HG02840 (cell line): ENCODE data around the gene AQP3.
"Not testable (repeated sequence)": the region's sequence is repeated elsewhere in the genome, so short reads cannot be mapped to it uniquely, and the experiment has no call there.

Experiments used
- ATAC-seq: cut with Tn5 transposase; IDR thresholded peaks from one replicate; pipeline ENCODE4 v1.9.1; 2021; ENCODE audit warnings: mild to moderate bottlenecking, moderate library complexity, moderate number of reproducible peaks; ENCODE audit not compliant: unreplicated experiment, low FRiP score

AQP3 gene

GRCh38 chr9:33446946-33447798, at the start of gene AQP3:
TSS of gene AQP3 (minus strand) at chr9:33447593. CDS start at chr9:33447530, 63 bp downstream.
- ATAC-seq = peak; percentile 23

DNA sequence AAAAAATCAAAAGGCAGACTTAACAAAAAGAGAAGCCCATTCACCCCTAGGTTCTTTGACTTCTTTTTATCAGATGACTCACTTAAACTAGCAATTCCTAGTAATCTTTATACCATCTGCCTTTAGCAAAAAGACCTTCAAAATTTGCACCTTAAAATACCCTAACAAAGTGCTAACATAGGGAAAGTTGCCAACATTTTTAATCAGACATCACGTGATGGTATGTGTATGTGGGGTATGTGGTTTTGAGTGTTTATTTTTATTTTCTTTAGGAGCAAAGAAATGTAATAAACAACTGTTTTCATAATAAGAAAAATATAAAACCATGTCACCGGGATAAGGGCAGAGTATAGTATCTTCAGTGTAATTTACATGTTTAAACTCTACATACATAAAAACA, 46.4 kb upstream of the AQP3 start:
- ATAC-seq = not testable (repeated sequence)

GRCh38 chr9:33489066-33489465, 41.7 kb upstream of the AQP3 start:
- ATAC-seq = no peak

DNA sequence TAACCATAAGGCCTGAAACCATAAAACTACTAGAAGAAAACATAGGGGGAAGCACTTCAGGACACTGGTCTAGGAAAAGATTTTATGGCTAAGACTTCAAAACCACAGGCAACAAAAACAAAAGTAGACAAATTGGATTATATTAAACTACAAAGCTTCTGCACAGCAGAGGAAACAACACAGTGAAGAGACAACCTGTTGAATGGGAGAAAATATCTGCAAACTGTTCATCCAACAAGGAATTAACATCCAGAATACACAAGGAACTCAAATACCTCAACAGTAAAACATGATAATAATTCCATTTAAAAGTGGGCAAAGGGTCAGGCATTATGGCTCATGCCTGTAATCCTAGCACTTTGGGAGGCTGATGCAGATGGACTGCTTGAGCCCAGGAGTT, 37.9 kb upstream of the AQP3 start:
- ATAC-seq = not testable (repeated sequence)

- no peak for ATAC-seq
Measured at GRCh38 chr9:33480976-33481375, 33.6 kb upstream of the AQP3 start.

DNA sequence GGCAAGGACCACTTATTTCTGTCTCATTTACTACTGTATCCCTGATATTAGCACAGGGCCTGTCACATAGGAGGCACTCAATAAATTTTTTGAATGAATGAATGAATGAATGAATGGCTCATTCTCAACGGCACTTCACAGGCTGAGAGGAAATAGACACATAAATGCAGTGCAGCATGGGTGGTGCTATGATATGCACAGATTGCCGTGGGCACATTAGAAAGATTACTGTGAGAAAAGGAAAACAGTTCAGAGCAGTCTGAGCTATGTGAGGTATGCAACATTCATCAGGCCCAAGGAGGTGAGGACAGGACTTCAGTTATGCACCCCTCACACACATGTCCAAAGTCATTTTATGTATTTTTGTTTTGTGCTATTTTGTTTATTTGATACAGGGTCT, 32.7 kb upstream of the AQP3 start:
- no peak for ATAC-seq

- ATAC-seq = no peak
Measured at GRCh38 chr9:33476503-33476902, 29.1 kb upstream of the AQP3 start.

DNA sequence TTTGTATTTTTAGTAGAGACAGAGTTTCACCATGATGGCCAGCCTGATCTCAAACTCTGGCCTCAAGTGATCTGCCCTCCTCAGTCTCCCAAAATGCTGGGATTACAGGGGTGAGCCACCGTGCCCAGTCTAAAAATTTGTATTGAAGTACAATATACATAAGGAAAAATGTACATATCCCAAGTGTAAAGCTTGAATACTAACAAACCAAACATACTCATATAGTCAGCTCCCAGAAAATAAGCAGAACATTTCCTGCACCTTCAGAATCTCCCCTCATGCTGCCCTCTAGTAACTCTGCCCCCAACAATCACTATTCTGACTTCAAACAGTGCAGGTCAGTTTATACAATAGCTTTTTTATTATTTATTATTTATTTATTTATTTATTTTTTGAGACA, 28.0 kb upstream of the AQP3 start:
- ATAC-seq = no peak

DNA sequence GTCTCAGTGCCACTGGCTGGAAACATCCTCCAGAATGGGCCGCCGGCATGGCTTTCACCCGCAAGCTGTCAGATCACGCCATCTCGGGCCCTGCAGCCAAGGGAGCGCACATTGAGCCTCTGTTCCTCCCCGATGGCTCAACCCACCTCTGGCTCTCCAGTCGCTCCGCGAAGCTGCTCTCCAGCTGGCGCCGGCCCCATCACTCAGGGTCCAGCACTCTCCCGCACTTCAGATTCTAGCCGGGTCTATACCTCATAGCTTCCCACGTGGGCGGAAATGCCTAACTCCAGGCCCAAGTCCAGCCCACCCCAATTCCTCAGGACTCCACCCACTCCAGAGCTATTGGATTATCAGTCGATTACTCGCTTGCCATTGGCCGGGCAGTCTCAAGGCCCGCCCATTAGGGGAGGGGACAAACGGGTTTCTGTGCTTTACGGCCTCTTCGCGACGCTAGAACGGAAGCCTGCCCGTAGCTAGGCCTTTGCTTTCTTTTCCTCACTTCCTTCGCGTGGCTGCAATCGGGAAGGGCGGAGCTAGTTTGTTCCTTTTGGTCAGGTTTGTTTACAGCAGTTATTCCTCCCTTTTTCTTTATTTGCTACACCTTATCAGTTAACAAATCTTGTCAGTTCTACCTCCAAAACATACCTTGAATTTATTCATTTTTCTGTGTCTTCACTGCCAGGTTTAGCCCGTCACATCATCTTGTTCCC, 26.4 kb upstream of the AQP3 start, which contains the start of gene NOL6:
TSS of gene NOL6 (minus strand) at position 282 of the 710 bp plus-strand sequence. CDS start at position 200, 82 bp downstream.
- peak; percentile 98 for ATAC-seq

DNA sequence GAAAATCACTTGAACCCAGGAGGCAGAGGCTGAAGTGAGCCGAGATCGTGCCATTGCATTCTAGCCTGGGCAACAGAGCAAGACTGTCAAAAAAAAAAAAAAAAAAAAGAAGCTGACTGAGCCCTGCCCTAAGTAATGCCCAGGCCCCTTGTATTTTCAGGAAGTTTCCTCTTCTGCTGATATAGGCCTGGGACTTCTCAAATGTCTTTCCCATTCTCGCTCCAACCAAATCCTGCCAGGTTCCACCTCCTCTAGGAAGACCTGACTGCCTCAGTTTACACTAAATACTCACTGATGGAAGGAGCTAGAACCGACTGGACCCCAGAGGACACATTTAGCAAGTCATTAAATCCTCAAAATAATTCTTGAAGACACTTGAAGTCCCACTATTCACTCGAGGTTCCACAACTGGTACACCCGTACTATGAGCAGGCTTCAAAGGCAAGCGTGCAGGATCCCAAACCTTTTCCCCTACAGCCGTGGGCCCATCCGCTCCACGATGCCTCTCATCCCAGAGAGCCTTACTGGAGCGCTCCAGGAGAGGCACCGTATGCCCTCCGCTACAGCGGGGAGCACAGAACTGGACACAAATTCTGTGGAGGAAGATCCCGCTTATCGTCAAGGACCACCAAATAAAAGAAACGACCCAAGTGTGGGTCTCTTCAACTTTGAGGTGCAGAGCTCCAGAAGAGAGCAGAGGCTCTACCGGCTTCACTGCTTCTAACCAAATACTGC, 25.7 kb upstream of the AQP3 start:
- no peak for ATAC-seq

DNA sequence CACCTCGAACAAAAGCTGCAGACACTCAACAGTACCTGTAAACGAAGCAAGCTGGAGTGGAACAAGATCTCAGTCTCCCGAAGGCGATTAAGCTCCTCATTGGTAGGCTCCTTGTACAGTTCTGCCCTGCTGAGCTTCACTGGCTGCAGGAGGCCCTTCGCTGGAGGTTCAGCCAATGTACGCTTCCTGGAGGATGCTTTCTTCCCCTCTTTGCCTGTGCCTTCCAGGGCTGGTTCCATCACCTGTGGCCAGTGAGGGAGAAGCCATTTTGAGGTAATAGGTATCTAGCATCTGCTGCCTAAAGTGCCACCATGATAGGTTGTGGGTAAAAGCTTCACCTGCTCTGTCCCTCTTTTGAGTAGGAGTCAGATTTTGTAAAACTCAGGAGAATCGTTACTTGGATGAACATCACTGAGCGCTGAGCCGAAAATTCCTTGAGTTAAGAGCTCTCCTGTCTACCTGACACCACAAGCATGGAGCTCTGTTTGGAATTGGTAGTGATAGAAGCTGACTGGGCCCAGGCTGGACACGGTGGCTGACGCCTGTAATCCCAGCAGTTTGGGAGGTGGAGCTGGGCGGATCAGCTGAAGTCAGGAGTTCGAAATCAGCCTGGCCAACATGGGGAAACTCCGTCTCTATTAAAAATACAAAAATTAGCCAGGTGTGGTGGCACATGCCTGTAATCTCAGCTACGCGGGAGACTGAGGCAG, 24.9 kb upstream of the AQP3 start:
- no peak for ATAC-seq

DNA sequence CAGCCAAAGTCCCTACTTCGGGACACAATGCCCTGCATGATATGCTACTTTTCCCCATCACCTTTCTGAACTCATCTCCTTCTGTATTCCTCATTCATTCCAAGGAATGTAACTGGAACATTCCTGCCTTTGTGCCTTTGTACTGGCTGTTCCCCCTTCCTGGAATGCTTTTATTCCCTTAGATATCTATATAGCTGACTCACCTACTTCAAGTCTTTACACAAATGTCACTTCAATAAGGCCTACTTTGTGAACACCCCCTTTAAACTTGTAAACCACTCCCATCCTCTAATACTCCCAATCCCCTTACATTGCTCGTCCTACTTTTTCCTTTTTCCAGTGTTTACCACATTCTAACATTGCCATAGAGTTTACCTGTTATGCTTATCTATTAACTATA, 24.0 kb upstream of the AQP3 start:
- ATAC-seq = no peak

- no peak for ATAC-seq
Measured at GRCh38 chr9:33469891-33470290, 22.5 kb upstream of the AQP3 start.

- no peak for ATAC-seq
Measured at GRCh38 chr9:33468797-33469621, 21.6 kb upstream of the AQP3 start.

GRCh38 chr9:33468215-33468730, 20.9 kb upstream of the AQP3 start:
- no peak for ATAC-seq

DNA sequence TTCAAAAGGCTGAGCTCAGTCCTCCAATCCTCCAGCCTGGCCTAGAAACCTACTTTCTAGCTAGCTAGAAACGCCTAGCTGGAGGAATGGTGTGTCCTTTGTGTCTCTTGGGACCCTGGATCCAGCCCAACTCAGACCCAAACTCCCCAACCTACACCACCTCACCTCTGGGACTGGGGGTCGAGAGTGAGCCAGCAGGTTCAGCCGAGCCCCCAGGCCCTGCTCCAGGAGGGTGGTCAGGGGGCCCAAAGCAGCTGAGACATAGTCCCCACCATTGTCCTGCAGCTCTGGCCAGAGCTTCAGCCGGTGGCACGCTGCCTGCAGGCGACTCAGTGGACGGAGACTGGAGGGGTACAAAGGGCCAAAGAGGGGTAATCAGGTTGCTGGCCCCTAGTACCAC, 20.1 kb upstream of the AQP3 start:
- ATAC-seq = no peak

- ATAC-seq = no peak
Measured at GRCh38 chr9:33466565-33467495, 19.4 kb upstream of the AQP3 start.
